Mesendoderm (in vitro differentiated cells): ENCODE data around the gene SMKR1.

Source experiments
- DNase-seq: peaks from one replicate; pipeline ENCODE4 v3.0.0; 2013
- H2AK5ac ChIP-seq: 2 replicates; pipeline ENCODE4 v1.6.1; 2013; ENCODE audit warnings: low read length, inconsistent platforms
- H2BK120ac ChIP-seq: 2 replicates; pipeline ENCODE4 v1.6.1; 2013; ENCODE audit warnings: low read depth, mild to moderate bottlenecking, low read length, moderate library complexity, mixed read lengths
- H2BK15ac ChIP-seq: replicated peaks from 2 replicates; pipeline ENCODE4 v1.6.1; 2013; ENCODE audit warnings: low read depth, mild to moderate bottlenecking, moderate library complexity
- H2BK5ac ChIP-seq: 2 replicates; pipeline ENCODE4 v1.6.1; 2013; ENCODE audit warnings: low read length, inconsistent platforms
- H3K18ac ChIP-seq: 2 replicates; pipeline ENCODE4 v1.6.1; 2013; ENCODE audit warnings: mild to moderate bottlenecking, low read length, mixed read lengths
- H3K23ac ChIP-seq: one replicate; pipeline ENCODE4 v1.6.1; 2013; ENCODE audit warnings: low read length
- H3K27ac ChIP-seq: 2 replicates; pipeline ENCODE4 v1.5.1; 2013; ENCODE audit warnings: low read depth, mild to moderate bottlenecking, inconsistent platforms, low read length, moderate library complexity
- H3K27me3 ChIP-seq: 2 replicates; pipeline ENCODE4 v1.6.1; 2013; ENCODE audit warnings: low read length, control low read depth, mild to moderate bottlenecking, inconsistent platforms; ENCODE audit not compliant: insufficient read depth, poor library complexity
- H3K36me3 ChIP-seq: 2 replicates; pipeline ENCODE4 v1.6.1; 2013; ENCODE audit warnings: low read length, inconsistent platforms; ENCODE audit not compliant: control insufficient read depth, insufficient read depth
- H3K4ac ChIP-seq: one replicate; pipeline ENCODE4 v1.6.1; 2013; ENCODE audit warnings: low read depth, mild to moderate bottlenecking, low read length, moderate library complexity
- H3K4me1 ChIP-seq: 2 replicates; pipeline ENCODE4 v1.6.1; 2013; ENCODE audit warnings: low read depth, low read length, inconsistent platforms; ENCODE audit not compliant: control insufficient read depth
- H3K4me2 ChIP-seq: 2 replicates; pipeline ENCODE4 v1.6.1; 2013; ENCODE audit warnings: low read length
- H3K4me3 ChIP-seq: 2 replicates; pipeline ENCODE4 v1.5.1; 2013; ENCODE audit warnings: mild to moderate bottlenecking, low read length
- H3K56ac ChIP-seq: one replicate; pipeline ENCODE4 v1.6.1; 2013; ENCODE audit warnings: low read length
- H3K79me1 ChIP-seq: 2 replicates; pipeline ENCODE4 v1.6.1; 2013; ENCODE audit warnings: low read length, inconsistent platforms
- H3K79me2 ChIP-seq: 2 replicates; pipeline ENCODE4 v1.6.1; 2013; ENCODE audit warnings: mild to moderate bottlenecking, low read length; ENCODE audit not compliant: control insufficient read depth, insufficient read depth
- H3K9ac ChIP-seq: 2 replicates; pipeline ENCODE4 v1.6.1; 2013; ENCODE audit warnings: low read length, inconsistent platforms
- H4K5ac ChIP-seq: one replicate; pipeline ENCODE4 v1.6.1; 2013; ENCODE audit warnings: low read length
- H4K8ac ChIP-seq: one replicate; pipeline ENCODE4 v1.6.1; 2013; ENCODE audit warnings: low read depth, mild to moderate bottlenecking, control low read depth, low read length, moderate library complexity
- WGBS: extraction: QIAGEN DNeasy Blood & Tissue Kit; methylation state at CpG from one replicate; pipeline ENCODE4 v1.1.7; 2013; ENCODE audit warnings: low lambda C conversion rate, missing lambda C conversion rate; ENCODE audit not compliant: insufficient coverage; ENCODE audit errors: extremely low coverage; 5-methylcytosine and 5-hydroxymethylcytosine counted together

SMKR1 gene

GRCh38 chr7:129489491-129489890 is 12.8 kb upstream of the SMKR1 start:
- no peak overlapping the region for H2BK5ac ChIP-seq
- H2BK120ac ChIP-seq = no peak overlapping the region
- no peak overlapping the region for H4K8ac ChIP-seq
- H3K4ac ChIP-seq = no peak overlapping the region
- no peak overlapping the region for H3K18ac ChIP-seq
- no peak overlapping the region for H3K27ac ChIP-seq
- no peaks in the 10 kb centered on the region for H3K27me3 ChIP-seq
- H2AK5ac ChIP-seq = no peak overlapping the region
- no peak overlapping the region for H4K5ac ChIP-seq
- H2BK15ac ChIP-seq = no peak overlapping the region
- H3K56ac ChIP-seq = no peak overlapping the region
- no peaks in the 10 kb centered on the region for H3K79me1 ChIP-seq
- no peak overlapping the region for H3K4me3 ChIP-seq
- no peak overlapping the region for H3K4me2 ChIP-seq
- no CpG with 5 or more reads among the region's 3 CpGs for WGBS
- H3K4me1 ChIP-seq = peaks cover 1% of the 10 kb centered on the region
- no peaks in the 10 kb centered on the region for H3K79me2 ChIP-seq
- peak; percentile 28 for DNase-seq
- H3K23ac ChIP-seq = no peak overlapping the region
- no peaks in the 10 kb centered on the region for H3K36me3 ChIP-seq
- no peak overlapping the region for H3K9ac ChIP-seq

GRCh38 chr7:129492391-129492790 is 9.9 kb upstream of the SMKR1 start:
- no peak overlapping the region for H4K8ac ChIP-seq
- no peaks in the 10 kb centered on the region for H3K27me3 ChIP-seq
- peaks cover 1% of the 10 kb centered on the region for H3K4me1 ChIP-seq
- H3K23ac ChIP-seq = no peak overlapping the region
- no peak overlapping the region for H3K4me2 ChIP-seq
- no peak for DNase-seq
- no CpG with 5 or more reads among the region's 2 CpGs for WGBS
- no peaks in the 10 kb centered on the region for H3K79me2 ChIP-seq
- H3K4ac ChIP-seq = no peak overlapping the region
- H3K4me3 ChIP-seq = no peak overlapping the region
- H3K56ac ChIP-seq = no peak overlapping the region
- no peak overlapping the region for H3K18ac ChIP-seq
- no peaks in the 10 kb centered on the region for H3K79me1 ChIP-seq
- no peaks in the 10 kb centered on the region for H3K36me3 ChIP-seq
- H2AK5ac ChIP-seq = no peak overlapping the region
- no peak overlapping the region for H2BK120ac ChIP-seq
- H2BK15ac ChIP-seq = no peak overlapping the region
- H4K5ac ChIP-seq = no peak overlapping the region
- no peak overlapping the region for H2BK5ac ChIP-seq
- H3K27ac ChIP-seq = no peak overlapping the region
- H3K9ac ChIP-seq = no peak overlapping the region

DNA sequence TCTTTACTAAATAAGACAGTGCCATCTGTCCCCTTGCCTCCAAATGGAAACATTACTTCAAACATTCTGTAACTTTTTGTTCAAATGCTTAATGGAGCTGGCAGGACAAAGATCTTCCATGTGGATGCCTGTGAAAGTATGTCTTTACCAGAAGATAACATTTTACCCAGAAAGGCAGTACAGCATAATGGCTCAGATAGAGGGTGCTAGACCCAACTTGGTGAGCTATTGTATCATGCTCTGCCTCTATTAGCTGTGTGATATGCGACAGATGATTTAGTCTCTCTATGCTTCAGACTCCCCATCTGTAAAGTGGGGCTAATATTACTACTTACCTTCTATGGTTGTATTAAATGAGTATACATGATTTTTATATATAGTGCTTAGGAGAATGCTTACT is 8.8 kb upstream of the SMKR1 start:
- H3K4ac ChIP-seq = no peak overlapping the region
- no peak overlapping the region for H3K18ac ChIP-seq
- peak; percentile 72 for DNase-seq
- H2AK5ac ChIP-seq = no peak overlapping the region
- no peak overlapping the region for H3K9ac ChIP-seq
- H3K56ac ChIP-seq = no peak overlapping the region
- H4K8ac ChIP-seq = no peak overlapping the region
- no peak overlapping the region for H4K5ac ChIP-seq
- H3K36me3 ChIP-seq = no peaks in the 10 kb centered on the region
- no peak overlapping the region for H2BK15ac ChIP-seq
- H3K27ac ChIP-seq = no peak overlapping the region
- H3K4me2 ChIP-seq = no peak overlapping the region
- H3K27me3 ChIP-seq = no peaks in the 10 kb centered on the region
- H3K4me1 ChIP-seq = peaks cover 1% of the 10 kb centered on the region
- H3K79me2 ChIP-seq = no peaks in the 10 kb centered on the region
- no peak overlapping the region for H3K23ac ChIP-seq
- H2BK5ac ChIP-seq = no peak overlapping the region
- WGBS = no CpG with 5 or more reads among the region's 1 CpG
- no peak overlapping the region for H3K4me3 ChIP-seq
- H3K79me1 ChIP-seq = no peaks in the 10 kb centered on the region
- H2BK120ac ChIP-seq = no peak overlapping the region

GRCh38 chr7:129494041-129494440 is 8.3 kb upstream of the SMKR1 start:
- H2BK5ac ChIP-seq = no peak overlapping the region
- peaks cover 1% of the 10 kb centered on the region for H3K4me1 ChIP-seq
- H3K79me2 ChIP-seq = no peaks in the 10 kb centered on the region
- H4K8ac ChIP-seq = no peak overlapping the region
- H3K27ac ChIP-seq = no peak overlapping the region
- DNase-seq = no peak
- no peak overlapping the region for H3K4me2 ChIP-seq
- no peak overlapping the region for H3K9ac ChIP-seq
- no peak overlapping the region for H2BK15ac ChIP-seq
- H4K5ac ChIP-seq = no peak overlapping the region
- H3K27me3 ChIP-seq = no peaks in the 10 kb centered on the region
- H3K23ac ChIP-seq = no peak overlapping the region
- H2BK120ac ChIP-seq = no peak overlapping the region
- no peaks in the 10 kb centered on the region for H3K36me3 ChIP-seq
- H3K79me1 ChIP-seq = no peaks in the 10 kb centered on the region
- no peak overlapping the region for H3K18ac ChIP-seq
- H3K4me3 ChIP-seq = no peak overlapping the region
- no peak overlapping the region for H3K4ac ChIP-seq
- no peak overlapping the region for H2AK5ac ChIP-seq
- H3K56ac ChIP-seq = no peak overlapping the region
- WGBS = no CpG with 5 or more reads among the region's 5 CpGs

DNA sequence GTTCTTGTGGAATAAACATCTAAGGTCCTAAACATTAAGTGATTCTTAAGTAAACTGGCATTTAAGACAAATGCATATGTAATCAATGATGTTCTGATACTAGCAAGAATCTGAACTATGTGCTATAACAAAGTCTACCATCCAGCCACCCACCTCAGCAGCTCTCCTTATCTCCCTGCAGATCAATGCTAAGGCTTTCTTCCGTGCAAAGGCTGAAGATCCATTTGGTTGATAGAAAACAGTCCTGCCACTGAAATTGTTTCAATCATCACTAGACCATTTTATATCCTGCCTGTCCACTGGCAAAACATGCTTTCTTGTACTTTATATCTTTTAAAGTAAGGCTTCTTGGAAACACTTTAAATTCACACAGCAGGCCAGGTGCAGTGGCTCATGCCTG is 6.3 kb upstream of the SMKR1 start:
- DNase-seq = peak; percentile 64
- WGBS = no CpG with 5 or more reads among the region's 1 CpG

DNA sequence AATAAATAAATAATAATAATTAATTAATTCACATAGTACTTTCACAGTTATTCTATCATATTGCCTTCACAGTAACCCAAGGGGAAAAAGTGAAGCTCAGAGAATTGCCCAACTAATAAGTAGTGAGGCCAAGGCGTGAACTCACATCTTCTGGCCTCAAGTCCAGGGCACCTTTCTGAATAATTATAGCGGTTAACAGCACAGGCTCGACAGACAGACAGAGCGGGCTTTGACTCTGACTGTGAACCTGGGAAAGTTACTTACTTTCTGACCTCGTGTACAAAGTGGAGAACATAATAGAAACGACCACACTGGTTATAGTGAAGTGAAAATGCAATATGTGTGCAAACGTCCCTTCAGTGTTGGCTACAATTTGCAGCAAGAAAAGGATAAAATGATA is 5.7 kb upstream of the SMKR1 start:
- Histone ChIP-seq H3K36me3 (no peaks in the 10 kb centered on the region), H2BK15ac (no peak overlapping the region), H3K4ac (no peak overlapping the region), H4K8ac (no peak overlapping the region), H3K56ac (no peak overlapping the region), H3K4me2 (no peak overlapping the region), H3K23ac (no peak overlapping the region), H3K18ac (no peak overlapping the region), H3K4me1 (peaks cover 1% of the 10 kb centered on the region), H3K9ac (no peak overlapping the region), H3K79me2 (no peaks in the 10 kb centered on the region), H2BK5ac (no peak overlapping the region), H2AK5ac (no peak overlapping the region), H3K79me1 (no peaks in the 10 kb centered on the region), H4K5ac (no peak overlapping the region), H3K27me3 (no peaks in the 10 kb centered on the region), H3K4me3 (no peak overlapping the region), H3K27ac (no peak overlapping the region), H2BK120ac (no peak overlapping the region)
- WGBS = no CpG with 5 or more reads among the region's 7 CpGs
- DNase-seq = no peak

More for the DNA sequence above, 6.3 kb upstream of the SMKR1 start:
- Histone ChIP-seq H3K18ac (no peak overlapping the region), H3K4me2 (no peak overlapping the region), H3K79me2 (no peaks in the 10 kb centered on the region), H2BK120ac (no peak overlapping the region), H3K4me1 (peaks cover 1% of the 10 kb centered on the region), H3K4ac (no peak overlapping the region), H3K79me1 (no peaks in the 10 kb centered on the region), H4K8ac (no peak overlapping the region), H3K36me3 (no peaks in the 10 kb centered on the region), H3K4me3 (no peak overlapping the region), H3K56ac (no peak overlapping the region), H3K27ac (no peak overlapping the region), H2BK5ac (no peak overlapping the region), H4K5ac (no peak overlapping the region), H3K27me3 (no peaks in the 10 kb centered on the region), H3K23ac (no peak overlapping the region), H2AK5ac (no peak overlapping the region), H3K9ac (no peak overlapping the region), H2BK15ac (no peak overlapping the region)
